GM19397 (cell line): ENCODE measurements around the gene PRKG1.

Experiments used
- ATAC-seq: cut with Tn5 transposase; IDR thresholded peaks from one replicate; pipeline ENCODE4 v1.9.1; 2021; ENCODE audit warnings: mild to moderate bottlenecking, moderate library complexity; ENCODE audit not compliant: unreplicated experiment

Gene PRKG1

GRCh38 chr10:52318822-52319464 is 1244.7 kb downstream of the PRKG1 start:
- no peak for ATAC-seq

GRCh38 chr10:52319926-52320325 is 1245.6 kb downstream of the PRKG1 start:
- no peak for ATAC-seq

- no peak for ATAC-seq
Observed at GRCh38 chr10:52322323-52322722, 1248.0 kb downstream of the PRKG1 start.

GRCh38 chr10:52322936-52323335 is 1248.6 kb downstream of the PRKG1 start:
- no peak for ATAC-seq

GRCh38 chr10:52326382-52326781 is 1252.1 kb downstream of the PRKG1 start:
- ATAC-seq = no peak

GRCh38 chr10:52331638-52332364 is 1257.5 kb downstream of the PRKG1 start:
- no peak for ATAC-seq

- ATAC-seq = no peak
Observed at GRCh38 chr10:52332815-52333214, 1258.5 kb downstream of the PRKG1 start.

GRCh38 chr10:52334595-52334994 is 1260.3 kb downstream of the PRKG1 start:
- no peak for ATAC-seq

- no peak for ATAC-seq
Observed at GRCh38 chr10:52335665-52336064, 1261.4 kb downstream of the PRKG1 start.

GRCh38 chr10:52337225-52337624 is 1262.9 kb downstream of the PRKG1 start:
- no peak for ATAC-seq

- ATAC-seq = no peak
Observed at GRCh38 chr10:52343439-52343838, 1269.2 kb downstream of the PRKG1 start.

GRCh38 chr10:52346394-52347326 is 1272.4 kb downstream of the PRKG1 start:
- no peak for ATAC-seq

- ATAC-seq = no peak
Observed at GRCh38 chr10:52347327-52347667, 1273.0 kb downstream of the PRKG1 start.
